ENCODE data around the gene PPP1R14D. TPM values are rescaled to one million over a fixed set of nuclear protein-coding genes. Genes with fewer than 3 reads are reported as not detected.

Gene PPP1R14D
- total RNA-seq, 1 experiment from 2014 or later = 0.64 TPM

DNA sequence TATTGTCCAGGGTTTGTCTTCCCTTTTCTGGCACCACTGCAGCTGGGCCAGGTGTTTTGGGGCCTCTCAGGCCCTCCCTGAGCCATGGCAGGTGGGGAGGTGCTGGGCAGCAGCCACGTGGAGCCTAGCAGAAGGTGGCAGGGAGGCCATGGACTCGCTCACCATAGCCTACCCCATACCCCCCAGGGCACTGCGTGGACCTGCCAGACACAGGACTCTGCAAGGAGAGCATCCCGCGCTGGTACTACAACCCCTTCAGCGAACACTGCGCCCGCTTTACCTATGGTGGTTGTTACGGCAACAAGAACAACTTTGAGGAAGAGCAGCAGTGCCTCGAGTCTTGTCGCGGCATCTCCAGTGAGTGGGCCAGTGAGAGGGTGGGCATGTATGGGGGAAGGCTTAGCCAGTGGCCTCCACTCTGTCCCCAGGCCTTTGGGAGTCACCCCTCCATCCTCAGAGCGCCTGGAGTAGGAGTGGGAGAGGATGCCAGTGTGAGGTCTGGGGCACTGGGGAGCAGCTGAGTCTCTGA lies 27.3 kb upstream of the PPP1R14D start:
- DNase-seq (ENCODE audit: low read depth, low spot score) (no peak), ATAC-seq (no peak)
- intact Hi-C loops (cut with micrococcal nuclease; ENCODE audit: unreplicated experiment) (no loop called here), in situ Hi-C loops (cut with HindIII; ENCODE audit: low pct_unique_long_range_greater_than_20kb, low sequenced_read_pairs) (no loop called here)
- H3K4me3 ChIP-seq (ENCODE audit: low read depth in 2 of 2, low read length in 2 of 2) = no peak overlapping the region
- BruUV-seq (replicated peaks) = no TSS peak
- H3K27ac ChIP-seq (ENCODE audit: low read length) = no peak overlapping the region
- no peaks in the 10 kb centered on the region for H3K27me3 ChIP-seq (ENCODE audit: control insufficient read depth, insufficient read depth, low read length)
- no peaks in the 10 kb centered on the region for H3K9me3 ChIP-seq (ENCODE audit: control insufficient read depth, insufficient read depth, low read depth, low read length)
- POLR2A ChIA-PET = no interaction called here
- H3K36me3 ChIP-seq (ENCODE audit: control insufficient read depth, insufficient read depth, low read length) = no peaks in the 10 kb centered on the region
- no peak for TF ChIP-seq REST (IDR thresholded peaks at IDR 0.05; ENCODE audit: insufficient read depth in 1 of 2, low read depth in 2 of 2, low read length in 1 of 2)
- no peak for TF ChIP-seq TCF7L2 (IDR thresholded peaks at IDR 0.05; ENCODE audit: low read depth, low read length)
- TF ChIP-seq POLR2AphosphoS5 (IDR thresholded peaks at IDR 0.05; ENCODE audit: low read depth, low read length) = no peak
- TF ChIP-seq CTCF (IDR thresholded peaks at IDR 0.05) = no peak
- TF ChIP-seq SIN3A (IDR thresholded peaks at IDR 0.05; ENCODE audit: borderline replicate concordance, insufficient read depth, low read depth, low read length) = no peak
- peaks cover 9% of the 10 kb centered on the region; the same call in 1 of the 2 replicates for H3K4me1 ChIP-seq (ENCODE audit: control insufficient read depth, insufficient read depth, low read length)
- CTCF ChIA-PET = no interaction called here

DNA sequence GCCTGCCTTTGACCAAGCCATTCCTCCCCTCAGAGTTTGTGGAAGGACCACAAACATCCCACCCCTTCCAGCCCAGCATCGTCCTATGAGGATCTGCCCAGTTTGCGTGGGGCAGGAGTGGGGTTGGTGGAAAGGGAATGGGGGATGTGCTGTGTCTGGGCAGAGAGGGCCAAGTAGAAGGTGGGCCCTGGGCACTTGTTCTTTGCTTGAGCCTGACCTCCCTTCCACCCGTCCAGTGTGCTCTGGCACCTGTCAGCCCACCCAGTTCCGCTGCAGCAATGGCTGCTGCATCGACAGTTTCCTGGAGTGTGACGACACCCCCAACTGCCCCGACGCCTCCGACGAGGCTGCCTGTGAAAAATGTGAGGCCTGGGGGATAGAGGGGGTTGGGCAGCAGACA lies 25.7 kb upstream of the PPP1R14D start:
- H3K27ac ChIP-seq (ENCODE audit: low read length) = no peak overlapping the region
- ChIA-PET CTCF (interaction anchor here (1.0 kb wide), 1 partner anchor 38 kb away, joined by 4 read pairs; no protein-coding TSS in a partner anchor), POLR2A (no interaction called here)
- no peaks in the 10 kb centered on the region for H3K27me3 ChIP-seq (ENCODE audit: control insufficient read depth, insufficient read depth, low read length)
- DNase-seq (ENCODE audit: low read depth, low spot score) = no peak
- H3K4me1 ChIP-seq (ENCODE audit: control insufficient read depth, insufficient read depth, low read length) = peaks cover 9% of the 10 kb centered on the region; the same call in 1 of the 2 replicates
- no peaks in the 10 kb centered on the region for H3K36me3 ChIP-seq (ENCODE audit: control insufficient read depth, insufficient read depth, low read length)
- intact Hi-C loops (cut with micrococcal nuclease; ENCODE audit: unreplicated experiment) = no loop called here
- H3K9me3 ChIP-seq (ENCODE audit: control insufficient read depth, insufficient read depth, low read depth, low read length) = no peaks in the 10 kb centered on the region
- no peak for ATAC-seq
- in situ Hi-C loops (cut with HindIII; ENCODE audit: low pct_unique_long_range_greater_than_20kb, low sequenced_read_pairs) = no loop called here
- H3K4me3 ChIP-seq (ENCODE audit: low read depth in 2 of 2, low read length in 2 of 2) = no peak overlapping the region
- TF ChIP-seq REST (IDR thresholded peaks at IDR 0.05; ENCODE audit: insufficient read depth in 1 of 2, low read depth in 2 of 2, low read length in 1 of 2) (no peak), POLR2AphosphoS5 (IDR thresholded peaks at IDR 0.05; ENCODE audit: low read depth, low read length) (no peak), CTCF (IDR thresholded peaks at IDR 0.05) (no peak), TCF7L2 (IDR thresholded peaks at IDR 0.05; ENCODE audit: low read depth, low read length) (no peak), SIN3A (IDR thresholded peaks at IDR 0.05; ENCODE audit: borderline replicate concordance, insufficient read depth, low read depth, low read length) (no peak)
- no TSS peak for BruUV-seq (replicated peaks)
